NCI-H1417 treated with DMSO at 0.1 percent for 48 hours (cell line): ENCODE results near the gene KMT2A.

Experiments used
- DNase-seq: peaks from one replicate; lab custom pipeline; 2025; lab: John Stamatoyannopoulos, UW

KMT2A gene

DNA sequence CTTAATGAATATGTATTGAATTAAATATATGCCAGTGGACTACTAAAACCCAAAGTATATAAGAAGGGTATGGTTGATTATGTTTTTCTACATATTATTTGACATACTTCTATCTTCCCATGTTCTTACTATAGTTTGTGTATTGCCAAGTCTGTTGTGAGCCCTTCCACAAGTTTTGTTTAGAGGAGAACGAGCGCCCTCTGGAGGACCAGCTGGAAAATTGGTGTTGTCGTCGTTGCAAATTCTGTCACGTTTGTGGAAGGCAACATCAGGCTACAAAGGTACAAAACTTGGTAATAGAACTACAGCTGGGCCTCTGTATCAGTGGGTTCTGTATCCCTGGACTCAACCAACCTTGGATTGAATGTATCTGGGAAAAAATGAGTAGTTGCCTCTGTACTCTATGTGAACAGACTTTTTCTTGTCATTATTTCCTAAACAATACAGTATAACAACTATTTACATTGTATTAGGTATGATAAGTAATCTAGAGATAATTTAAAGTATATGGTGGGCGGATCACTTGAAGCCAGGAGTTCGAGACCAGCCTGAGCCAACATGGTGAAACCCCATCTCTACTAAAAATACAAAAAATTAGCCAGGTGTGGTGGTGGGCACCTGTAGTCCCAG is 52.3 kb downstream of the KMT2A start:
- peak; percentile 51 for DNase-seq

DNA sequence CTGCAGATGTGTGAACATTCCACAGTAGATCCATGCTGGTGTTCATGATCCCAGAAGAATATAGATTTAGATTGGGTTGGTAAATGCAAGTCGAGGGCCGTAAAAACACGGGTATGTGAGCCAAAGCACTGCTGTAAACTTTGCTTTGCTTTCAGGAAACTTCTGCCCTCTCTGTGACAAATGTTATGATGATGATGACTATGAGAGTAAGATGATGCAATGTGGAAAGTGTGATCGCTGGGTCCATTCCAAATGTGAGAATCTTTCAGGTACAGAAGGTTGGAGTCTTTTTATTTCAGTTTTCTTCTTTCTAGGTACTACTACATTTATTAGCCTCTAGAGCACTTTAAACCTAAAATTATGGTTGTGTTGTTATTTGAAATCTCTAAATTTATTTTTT is 54.7 kb downstream of the KMT2A start:
- DNase-seq: no peak

DNA sequence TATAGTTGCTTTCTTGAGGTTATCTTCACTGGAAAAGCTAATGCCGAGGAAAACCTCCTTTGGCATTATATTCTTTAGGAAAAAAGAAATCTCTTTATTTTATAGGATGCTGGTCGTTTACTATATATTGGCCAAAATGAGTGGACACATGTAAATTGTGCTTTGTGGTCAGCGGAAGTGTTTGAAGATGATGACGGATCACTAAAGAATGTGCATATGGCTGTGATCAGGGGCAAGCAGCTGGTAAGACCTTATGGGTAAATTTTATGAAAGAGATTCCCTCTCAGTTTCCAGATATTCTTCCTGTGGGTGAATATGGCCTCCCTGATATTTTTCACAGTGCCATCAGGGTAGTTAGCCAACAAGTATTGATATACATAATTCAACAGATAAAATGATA is 61.5 kb downstream of the KMT2A start:
- DNase-seq: no peak

DNA sequence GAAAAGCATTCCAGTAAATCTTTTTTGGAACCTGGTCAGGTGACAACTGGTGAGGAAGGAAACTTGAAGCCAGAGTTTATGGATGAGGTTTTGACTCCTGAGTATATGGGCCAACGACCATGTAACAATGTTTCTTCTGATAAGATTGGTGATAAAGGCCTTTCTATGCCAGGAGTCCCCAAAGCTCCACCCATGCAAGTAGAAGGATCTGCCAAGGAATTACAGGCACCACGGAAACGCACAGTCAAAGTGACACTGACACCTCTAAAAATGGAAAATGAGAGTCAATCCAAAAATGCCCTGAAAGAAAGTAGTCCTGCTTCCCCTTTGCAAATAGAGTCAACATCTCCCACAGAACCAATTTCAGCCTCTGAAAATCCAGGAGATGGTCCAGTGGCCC is 66.9 kb downstream of the KMT2A start:
- no peak for DNase-seq

DNA sequence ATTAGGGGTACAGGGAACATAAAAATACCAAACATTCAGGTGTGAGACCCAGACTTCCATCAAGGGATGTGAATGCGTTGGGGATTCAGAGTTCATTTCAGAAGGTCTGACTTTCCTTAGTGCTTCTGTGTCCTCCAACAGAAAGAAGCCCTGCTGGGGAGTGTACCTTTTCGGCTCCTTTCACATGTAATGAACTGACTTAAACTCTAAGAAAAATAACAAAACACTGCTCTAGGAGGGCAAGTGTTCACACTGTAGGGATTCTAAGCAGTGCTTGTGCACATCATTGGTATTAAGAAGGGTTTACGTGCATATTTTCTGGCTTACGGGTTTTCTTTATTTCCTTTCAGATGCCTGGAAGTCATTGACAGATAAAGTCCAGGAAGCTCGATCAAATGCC is 75.3 kb downstream of the KMT2A start:
- no peak for DNase-seq

DNA sequence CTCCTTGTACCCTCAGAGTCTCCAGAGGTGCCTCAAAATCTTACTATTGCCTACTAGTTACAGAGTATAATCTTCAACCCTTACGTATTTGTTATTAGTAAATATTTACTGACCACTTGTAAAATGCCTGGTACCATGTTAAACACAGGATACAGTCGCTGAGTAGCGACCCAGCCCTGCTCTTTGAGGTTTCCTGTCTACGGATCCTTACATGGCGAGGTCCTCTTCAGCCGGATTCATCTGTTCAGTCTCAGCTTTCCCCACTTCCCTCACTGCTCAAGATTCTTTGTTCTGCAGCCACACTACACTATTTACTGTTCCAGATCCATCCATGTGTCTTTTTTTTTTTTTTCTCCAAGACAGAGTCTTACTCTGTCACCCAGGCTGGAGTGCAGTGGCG is 77.8 kb downstream of the KMT2A start:
- DNase-seq: no peak

DNA sequence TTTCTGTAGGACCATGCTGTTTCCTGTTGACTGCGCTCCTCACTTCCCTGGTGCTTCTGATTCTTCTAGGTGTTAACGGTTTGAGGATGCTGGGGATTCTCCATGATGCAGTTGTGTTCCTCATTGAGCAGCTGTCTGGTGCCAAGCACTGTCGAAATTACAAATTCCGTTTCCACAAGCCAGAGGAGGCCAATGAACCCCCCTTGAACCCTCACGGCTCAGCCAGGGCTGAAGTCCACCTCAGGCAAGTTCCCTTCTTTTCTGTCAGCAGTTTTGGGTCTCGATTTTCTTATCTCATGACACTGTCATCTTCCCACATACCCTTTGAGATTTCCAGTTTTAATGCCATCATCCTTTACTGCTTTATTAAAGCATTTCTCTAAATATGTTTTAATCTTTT is 83.3 kb downstream of the KMT2A start:
- DNase-seq: no peak

DNA sequence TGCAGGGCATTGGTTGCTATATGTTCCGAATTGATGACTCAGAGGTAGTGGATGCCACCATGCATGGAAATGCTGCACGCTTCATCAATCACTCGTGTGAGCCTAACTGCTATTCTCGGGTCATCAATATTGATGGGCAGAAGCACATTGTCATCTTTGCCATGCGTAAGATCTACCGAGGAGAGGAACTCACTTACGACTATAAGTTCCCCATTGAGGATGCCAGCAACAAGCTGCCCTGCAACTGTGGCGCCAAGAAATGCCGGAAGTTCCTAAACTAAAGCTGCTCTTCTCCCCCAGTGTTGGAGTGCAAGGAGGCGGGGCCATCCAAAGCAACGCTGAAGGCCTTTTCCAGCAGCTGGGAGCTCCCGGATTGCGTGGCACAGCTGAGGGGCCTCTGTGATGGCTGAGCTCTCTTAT is 85.6 kb downstream of the KMT2A start:
- no peak for DNase-seq

DNA sequence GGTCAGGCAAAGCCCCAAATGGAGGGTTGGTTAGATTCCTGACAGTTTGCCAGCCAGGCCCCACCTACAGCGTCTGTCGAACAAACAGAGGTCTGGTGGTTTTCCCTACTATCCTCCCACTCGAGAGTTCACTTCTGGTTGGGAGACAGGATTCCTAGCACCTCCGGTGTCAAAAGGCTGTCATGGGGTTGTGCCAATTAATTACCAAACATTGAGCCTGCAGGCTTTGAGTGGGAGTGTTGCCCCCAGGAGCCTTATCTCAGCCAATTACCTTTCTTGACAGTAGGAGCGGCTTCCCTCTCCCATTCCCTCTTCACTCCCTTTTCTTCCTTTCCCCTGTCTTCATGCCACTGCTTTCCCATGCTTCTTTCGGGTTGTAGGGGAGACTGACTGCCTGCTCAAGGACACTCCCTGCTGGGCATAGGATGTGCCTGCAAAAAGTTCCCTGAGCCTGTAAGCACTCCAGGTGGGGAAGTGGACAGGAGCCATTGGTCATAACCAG is 86.3 kb downstream of the KMT2A start:
- DNase-seq: no peak

DNA sequence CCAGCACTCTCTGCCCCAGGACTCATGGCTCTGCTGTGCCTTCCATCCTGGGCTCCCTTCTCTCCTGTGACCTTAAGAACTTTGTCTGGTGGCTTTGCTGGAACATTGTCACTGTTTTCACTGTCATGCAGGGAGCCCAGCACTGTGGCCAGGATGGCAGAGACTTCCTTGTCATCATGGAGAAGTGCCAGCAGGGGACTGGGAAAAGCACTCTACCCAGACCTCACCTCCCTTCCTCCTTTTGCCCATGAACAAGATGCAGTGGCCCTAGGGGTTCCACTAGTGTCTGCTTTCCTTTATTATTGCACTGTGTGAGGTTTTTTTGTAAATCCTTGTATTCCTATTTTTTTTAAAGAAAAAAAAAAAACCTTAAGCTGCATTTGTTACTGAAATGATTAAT is 88.1 kb downstream of the KMT2A start:
- DNase-seq: no peak

DNA sequence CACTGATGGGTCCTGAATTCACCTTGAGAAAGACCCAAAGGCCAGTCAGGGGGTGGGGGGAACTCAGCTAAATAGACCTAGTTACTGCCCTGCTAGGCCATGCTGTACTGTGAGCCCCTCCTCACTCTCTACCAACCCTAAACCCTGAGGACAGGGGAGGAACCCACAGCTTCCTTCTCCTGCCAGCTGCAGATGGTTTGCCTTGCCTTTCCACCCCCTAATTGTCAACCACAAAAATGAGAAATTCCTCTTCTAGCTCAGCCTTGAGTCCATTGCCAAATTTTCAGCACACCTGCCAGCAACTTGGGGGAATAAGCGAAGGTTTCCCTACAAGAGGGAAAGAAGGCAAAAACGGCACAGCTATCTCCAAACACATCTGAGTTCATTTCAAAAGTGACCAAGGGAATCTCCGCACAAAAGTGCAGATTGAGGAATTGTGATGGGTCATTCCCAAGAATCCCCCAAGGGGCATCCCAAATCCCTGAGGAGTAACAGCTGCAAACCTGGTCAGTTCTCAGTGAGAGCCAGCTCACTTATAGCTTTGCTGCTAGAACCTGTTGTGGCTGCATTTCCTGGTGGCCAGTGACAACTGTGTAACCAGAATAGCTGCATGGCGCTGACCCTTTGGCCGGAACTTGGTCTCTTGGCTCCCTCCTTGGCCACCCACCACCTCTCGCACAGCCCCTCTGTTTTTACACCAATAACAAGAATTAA is 88.6 kb downstream of the KMT2A start:
- no peak for DNase-seq

DNA sequence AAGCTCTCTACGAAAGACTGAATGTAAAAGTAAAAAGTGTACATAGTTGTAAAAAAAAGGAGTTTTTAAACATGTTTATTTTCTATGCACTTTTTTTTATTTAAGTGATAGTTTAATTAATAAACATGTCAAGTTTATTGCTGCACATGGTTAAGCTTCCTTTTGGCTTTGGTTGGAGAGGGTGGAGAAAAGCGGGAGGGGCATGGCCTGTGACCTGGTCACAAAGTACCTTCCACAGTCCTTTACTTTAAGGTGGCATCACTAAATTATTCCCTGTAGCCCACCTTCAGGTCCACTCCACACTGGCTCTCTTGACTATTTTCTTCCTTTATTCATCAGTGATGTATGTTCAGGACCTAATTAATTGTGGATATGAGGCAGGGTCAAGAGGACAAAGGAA is 90.4 kb downstream of the KMT2A start:
- DNase-seq: no peak

DNA sequence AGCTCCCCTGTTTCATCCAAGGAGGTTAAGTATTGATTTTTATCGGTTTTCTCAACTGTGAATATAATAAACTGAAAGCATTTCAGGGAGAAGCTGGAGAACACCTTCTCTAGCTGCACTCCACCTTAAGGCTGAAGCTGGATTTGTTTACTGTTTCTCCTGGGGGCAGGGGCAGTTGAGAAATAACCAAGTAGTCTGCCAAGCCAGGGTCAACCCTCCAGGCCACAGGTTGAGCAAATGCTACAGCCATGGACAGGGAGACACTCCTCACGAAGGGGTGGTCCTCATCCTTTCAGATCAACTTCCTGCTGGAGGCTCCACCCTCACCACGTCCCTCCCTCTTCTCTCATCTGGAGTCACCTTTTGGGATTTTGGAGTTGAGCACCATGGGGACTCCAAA is 90.8 kb downstream of the KMT2A start, which contains the start of gene TTC36:
Gene TTC36, plus strand, starts transcription at position 366 of the 400 bp plus-strand sequence. Its CDS starts 21 bp downstream, at position 387.
- no peak for DNase-seq

DNA sequence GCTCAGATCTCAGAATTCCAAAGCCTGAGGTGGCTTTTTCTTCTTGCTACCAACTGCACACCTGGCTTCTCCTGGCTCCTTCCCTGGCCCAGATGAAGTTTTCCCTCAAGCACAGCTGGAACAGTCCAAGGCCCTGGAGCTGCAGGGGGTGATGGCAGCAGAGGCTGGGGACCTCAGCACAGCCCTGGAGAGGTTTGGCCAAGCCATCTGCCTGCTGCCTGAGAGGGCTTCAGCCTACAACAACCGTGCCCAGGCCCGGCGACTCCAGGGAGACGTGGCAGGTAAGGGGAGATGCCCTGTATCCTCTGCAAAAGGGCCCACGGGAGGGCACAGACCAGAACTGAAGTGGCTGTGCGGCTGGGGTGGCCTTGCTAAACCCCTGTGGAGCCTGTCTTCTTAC is 92.2 kb downstream of the KMT2A start:
- DNase-seq: no peak

DNA sequence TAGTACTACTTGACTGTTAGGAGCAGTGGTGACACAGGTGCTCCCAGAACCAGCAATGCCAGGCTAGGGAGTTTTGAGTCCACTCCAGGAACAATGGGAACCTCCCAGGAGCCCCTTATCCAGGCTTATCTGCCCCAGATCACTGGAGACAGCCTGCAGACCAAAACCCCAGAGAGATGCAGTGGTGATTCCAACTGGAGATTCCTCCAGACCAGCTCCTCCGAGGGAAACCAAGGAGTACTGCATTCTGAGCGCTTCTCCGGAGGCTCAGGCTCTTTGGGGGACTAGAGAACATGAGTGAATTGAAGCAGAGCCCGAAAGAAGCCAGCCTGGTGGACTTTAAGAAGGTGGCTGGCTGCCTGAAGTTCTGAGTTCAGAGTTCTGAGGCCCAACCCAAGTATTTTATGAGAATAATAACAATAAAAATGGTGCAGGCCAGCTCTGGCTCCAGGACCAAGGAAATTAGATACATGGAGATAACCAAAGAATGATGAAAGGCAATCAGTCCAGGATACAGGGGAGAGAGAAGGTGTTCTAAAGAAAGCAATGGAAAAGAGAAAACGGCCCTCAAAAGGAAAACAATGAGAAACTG is 93.4 kb downstream of the KMT2A start:
- no peak for DNase-seq

DNA sequence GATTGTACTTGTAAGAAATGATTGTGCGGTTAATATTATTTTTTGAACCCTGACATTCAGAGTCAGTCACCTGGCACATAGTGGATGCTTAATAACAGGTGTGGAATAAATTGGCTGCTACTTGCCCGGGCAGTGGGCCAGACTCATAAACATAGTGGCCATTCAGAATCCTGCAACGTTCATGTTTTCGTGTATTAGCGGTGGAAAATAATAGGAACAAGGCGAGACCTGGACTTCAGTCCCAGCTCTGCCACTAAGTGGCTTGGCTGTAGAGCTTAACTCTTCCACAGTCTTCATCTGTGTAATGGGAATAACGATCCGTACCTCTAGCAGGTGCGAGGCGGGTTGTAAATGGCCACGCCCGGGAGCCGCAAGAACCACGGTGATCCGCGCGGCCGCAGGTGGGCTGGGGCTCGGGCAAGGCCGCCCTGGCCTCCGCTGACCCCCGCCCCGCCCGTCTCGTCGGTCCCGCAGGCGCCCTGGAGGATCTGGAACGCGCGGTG is 93.9 kb downstream of the KMT2A start:
- DNase-seq: peak; percentile 41

DNA sequence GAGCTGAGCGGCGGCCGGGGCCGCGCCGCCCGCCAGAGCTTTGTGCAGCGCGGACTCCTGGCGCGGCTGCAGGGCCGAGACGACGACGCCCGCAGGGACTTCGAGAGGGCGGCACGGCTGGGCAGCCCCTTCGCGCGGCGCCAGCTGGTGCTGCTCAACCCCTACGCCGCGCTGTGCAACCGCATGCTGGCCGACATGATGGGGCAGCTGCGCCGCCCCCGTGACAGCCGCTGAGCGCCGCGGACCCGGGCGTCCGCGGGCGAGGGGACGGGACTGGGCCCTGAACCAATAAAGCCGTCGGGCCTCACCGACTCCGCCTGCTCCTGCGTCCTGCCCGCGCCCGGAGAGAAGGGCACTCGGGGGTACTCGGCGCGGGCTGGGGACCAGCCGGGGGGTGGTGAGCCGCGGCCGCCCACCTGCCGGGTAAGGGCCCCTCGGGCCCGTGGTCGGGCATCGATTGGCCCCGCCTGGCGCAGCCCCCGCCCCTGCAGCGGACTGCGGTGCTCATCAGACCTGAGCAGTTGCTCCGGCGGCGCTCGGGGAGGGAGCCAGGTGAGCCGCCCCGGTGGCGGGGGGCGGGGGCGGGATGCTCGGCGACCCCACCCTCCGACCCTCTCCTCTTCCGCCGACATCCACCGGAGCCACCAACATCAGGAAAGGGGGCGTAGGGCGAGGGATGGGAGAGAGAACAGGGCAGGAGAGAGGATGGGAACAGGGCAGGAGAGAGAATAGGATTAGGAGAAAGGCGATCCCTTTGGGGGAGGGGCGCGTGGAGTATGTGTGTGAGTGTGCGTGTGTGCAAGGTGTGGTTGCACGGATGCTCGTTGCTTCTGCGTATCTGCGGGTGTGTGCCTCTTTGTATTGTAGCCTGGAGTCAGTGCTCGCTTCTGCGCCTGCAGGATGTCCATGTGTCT is 94.6 kb downstream of the KMT2A start, which contains the start of gene TMEM25:
Gene TMEM25, plus strand, starts transcription at position 510 of the 914 bp plus-strand sequence. CDS start 610 bp downstream, outside the sequence.
- DNase-seq: no peak

DNA sequence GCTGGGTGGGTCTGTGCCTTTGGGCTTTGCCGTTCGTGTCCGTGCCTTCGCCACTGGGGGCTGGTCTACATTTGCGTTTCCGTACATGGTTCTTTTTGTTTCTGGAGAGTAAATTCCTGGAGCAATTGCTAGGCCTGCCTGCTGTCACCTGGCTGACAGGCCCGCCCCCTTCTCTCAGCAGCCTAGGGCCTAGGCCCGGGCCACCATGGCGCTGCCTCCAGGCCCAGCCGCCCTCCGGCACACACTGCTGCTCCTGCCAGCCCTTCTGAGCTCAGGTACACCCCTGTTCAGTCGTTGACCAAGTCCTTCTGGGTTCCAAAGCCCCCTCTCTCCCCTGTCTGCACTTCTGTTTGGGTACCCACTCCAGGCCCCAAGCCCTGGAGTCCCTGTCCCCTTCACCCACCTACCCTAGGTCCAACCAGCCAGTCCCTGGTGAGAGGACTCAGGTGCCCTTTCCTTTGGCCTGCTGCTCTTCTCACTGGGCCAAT is 95.3 kb downstream of the KMT2A start:
- DNase-seq: no peak

DNA sequence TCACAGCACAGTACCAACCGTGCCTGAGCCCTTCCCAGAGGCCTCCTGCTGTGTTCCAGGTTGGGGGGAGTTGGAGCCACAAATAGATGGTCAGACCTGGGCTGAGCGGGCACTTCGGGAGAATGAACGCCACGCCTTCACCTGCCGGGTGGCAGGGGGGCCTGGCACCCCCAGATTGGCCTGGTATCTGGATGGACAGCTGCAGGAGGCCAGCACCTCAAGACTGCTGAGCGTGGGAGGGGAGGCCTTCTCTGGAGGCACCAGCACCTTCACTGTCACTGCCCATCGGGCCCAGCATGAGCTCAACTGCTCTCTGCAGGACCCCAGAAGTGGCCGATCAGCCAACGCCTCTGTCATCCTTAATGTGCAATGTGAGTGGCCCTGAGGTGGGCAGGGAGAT is 95.8 kb downstream of the KMT2A start:
- no peak for DNase-seq

DNA sequence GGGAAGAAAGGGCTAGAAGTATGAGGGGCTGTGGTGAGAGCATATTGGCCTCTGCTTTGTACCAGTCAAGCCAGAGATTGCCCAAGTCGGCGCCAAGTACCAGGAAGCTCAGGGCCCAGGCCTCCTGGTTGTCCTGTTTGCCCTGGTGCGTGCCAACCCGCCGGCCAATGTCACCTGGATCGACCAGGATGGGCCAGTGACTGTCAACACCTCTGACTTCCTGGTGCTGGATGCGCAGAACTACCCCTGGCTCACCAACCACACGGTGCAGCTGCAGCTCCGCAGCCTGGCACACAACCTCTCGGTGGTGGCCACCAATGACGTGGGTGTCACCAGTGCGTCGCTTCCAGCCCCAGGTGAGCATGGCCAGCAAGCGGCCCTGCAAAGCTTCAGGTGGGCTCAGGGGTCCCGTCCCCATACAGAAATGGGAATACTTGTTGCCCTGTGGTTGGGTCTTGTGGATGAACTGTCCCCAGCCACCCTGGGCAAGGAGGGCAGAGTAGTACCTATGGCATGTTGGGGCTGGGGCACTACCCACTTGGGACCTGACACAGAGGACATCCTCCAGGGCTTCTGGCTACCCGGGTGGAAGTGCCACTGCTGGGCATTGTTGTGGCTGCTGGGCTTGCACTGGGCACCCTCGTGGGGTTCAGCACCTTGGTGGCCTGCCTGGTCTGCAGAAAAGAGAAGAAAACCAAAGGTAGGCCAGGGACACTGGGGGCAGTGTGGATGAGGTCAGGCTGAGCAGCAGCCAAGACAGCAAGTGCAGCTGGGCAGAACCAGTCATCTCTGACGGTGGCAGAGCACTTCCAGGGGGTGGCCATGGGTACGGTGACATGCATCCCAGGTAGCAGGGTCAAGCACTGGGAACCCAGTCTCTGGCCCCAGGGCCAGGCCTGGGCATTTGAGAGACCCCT is 96.8 kb downstream of the KMT2A start:
- no peak for DNase-seq
